Activated CD4-positive, alpha-beta memory T cell treated with anti-CD3 and anti-CD28 coated beads, Interleukin-2, amount 10 ng/mL, durations not matched to agents 7 days and 5 days (primary cell): ENCODE measurements around the gene PTPRM. TPM values are rescaled to one million over a fixed set of nuclear protein-coding genes. Genes with fewer than 3 reads are reported as not detected.

Experiments
- CTCF ChIA-PET: fragments of 350-600 bp; sonication (Branson Sonifier 250); formaldehyde crosslinking; loops from one replicate; lab custom pipeline; 2021; ENCODE audit warnings: antibody characterized with exemption, inconsistent platforms; lab: Charles Lee
- POLR2A ChIA-PET: fragments of 350-600 bp; sonication (Branson Sonifier 250); formaldehyde crosslinking; loops from one replicate; lab custom pipeline; 2021; ENCODE audit warnings: antibody characterized with exemption; lab: Charles Lee
- DNase-seq: peaks from one replicate; pipeline ENCODE4 v3.0.0-alpha.2; 2020
- H3K27ac Mint-ChIP-seq: one replicate; pipeline ENCODE4 v1.8.0; 2021; ENCODE audit warnings: mild to moderate bottlenecking, mixed read lengths
- H3K27me3 Mint-ChIP-seq: one replicate; pipeline ENCODE4 v1.8.0; 2021; ENCODE audit warnings: mixed read lengths
- H3K36me3 Mint-ChIP-seq: one replicate; pipeline ENCODE4 v1.8.0; 2021; ENCODE audit warnings: low read depth, mixed read lengths
- H3K4me1 Mint-ChIP-seq: one replicate; pipeline ENCODE4 v1.8.0; 2021; ENCODE audit warnings: mixed read lengths
- H3K4me3 Mint-ChIP-seq: one replicate; pipeline ENCODE4 v1.8.0; 2021; ENCODE audit warnings: mild to moderate bottlenecking, mixed read lengths
- H3K9me3 Mint-ChIP-seq: one replicate; pipeline ENCODE4 v1.8.0; 2021; ENCODE audit warnings: mixed read lengths
- total RNA-seq, 2 experiments: library from RNA; stranded (reverse); gene quantifications; one replicate each; pipeline ENCODE4 v1.2.3, GENCODE V29; 2021

The PTPRM gene
- total RNA-seq, 2 experiments from 2014 or later, result 9.3 to 12.3 TPM

- H3K4me1 Mint-ChIP-seq, result no peaks in the 10 kb centered on the region
- no peak for DNase-seq
- POLR2A ChIA-PET, result no interaction called here
- H3K4me3 Mint-ChIP-seq, result no peak overlapping the region
- CTCF ChIA-PET, result no interaction called here
- H3K9me3 Mint-ChIP-seq, result no peaks in the 10 kb centered on the region
- H3K27me3 Mint-ChIP-seq, result no peaks in the 10 kb centered on the region
- H3K36me3 Mint-ChIP-seq, result no peaks in the 10 kb centered on the region
- no peak overlapping the region for H3K27ac Mint-ChIP-seq
Observed at GRCh38 chr18:7548721-7549120, 18.4 kb upstream of the PTPRM start.

GRCh38 chr18:7557973-7558372, 9.1 kb upstream of the PTPRM start:
- Mint-ChIP-seq H3K27me3 (no peaks in the 10 kb centered on the region), H3K9me3 (no peaks in the 10 kb centered on the region), H3K4me3 (no peak overlapping the region), H3K36me3 (no peaks in the 10 kb centered on the region), H3K27ac (no peak overlapping the region), H3K4me1 (no peaks in the 10 kb centered on the region)
- ChIA-PET CTCF (no interaction called here), POLR2A (no interaction called here)
- no peak for DNase-seq

GRCh38 chr18:7558769-7559168, 8.3 kb upstream of the PTPRM start:
- POLR2A ChIA-PET, result no interaction called here
- H3K9me3 Mint-ChIP-seq, result no peaks in the 10 kb centered on the region
- no peak for DNase-seq
- H3K4me3 Mint-ChIP-seq, result no peak overlapping the region
- no peaks in the 10 kb centered on the region for H3K4me1 Mint-ChIP-seq
- CTCF ChIA-PET, result no interaction called here
- no peak overlapping the region for H3K27ac Mint-ChIP-seq
- no peaks in the 10 kb centered on the region for H3K36me3 Mint-ChIP-seq
- no peaks in the 10 kb centered on the region for H3K27me3 Mint-ChIP-seq

GRCh38 chr18:7559709-7560319, 7.3 kb upstream of the PTPRM start:
- Mint-ChIP-seq H3K9me3 (no peaks in the 10 kb centered on the region), H3K4me3 (no peak overlapping the region), H3K27ac (no peak overlapping the region), H3K36me3 (no peaks in the 10 kb centered on the region), H3K27me3 (peaks cover 7% of the 10 kb centered on the region), H3K4me1 (no peaks in the 10 kb centered on the region)
- ChIA-PET POLR2A (no interaction called here), CTCF (no interaction called here)
- DNase-seq, result no peak

GRCh38 chr18:7561909-7562460, 5.1 kb upstream of the PTPRM start:
- H3K27me3 Mint-ChIP-seq, result peaks cover 22% of the 10 kb centered on the region
- no peak overlapping the region for H3K27ac Mint-ChIP-seq
- peaks cover 1% of the 10 kb centered on the region for H3K4me1 Mint-ChIP-seq
- CTCF ChIA-PET, result no interaction called here
- no peak overlapping the region for H3K4me3 Mint-ChIP-seq
- DNase-seq, result no peak
- POLR2A ChIA-PET, result no interaction called here
- H3K36me3 Mint-ChIP-seq, result no peaks in the 10 kb centered on the region
- no peaks in the 10 kb centered on the region for H3K9me3 Mint-ChIP-seq

GRCh38 chr18:7562491-7562890, 4.6 kb upstream of the PTPRM start:
- POLR2A ChIA-PET, result no interaction called here
- H3K9me3 Mint-ChIP-seq, result no peaks in the 10 kb centered on the region
- no peaks in the 10 kb centered on the region for H3K36me3 Mint-ChIP-seq
- CTCF ChIA-PET, result no interaction called here
- no peak overlapping the region for H3K4me3 Mint-ChIP-seq
- no peak for DNase-seq
- H3K27ac Mint-ChIP-seq, result no peak overlapping the region
- peaks cover 1% of the 10 kb centered on the region for H3K4me1 Mint-ChIP-seq
- H3K27me3 Mint-ChIP-seq, result peaks cover 22% of the 10 kb centered on the region

- Mint-ChIP-seq H3K27me3 (peaks cover 41% of the 10 kb centered on the region), H3K4me1 (peaks cover 4% of the 10 kb centered on the region), H3K27ac (no peak overlapping the region), H3K36me3 (no peaks in the 10 kb centered on the region), H3K4me3 (no peak overlapping the region), H3K9me3 (no peaks in the 10 kb centered on the region)
- no peak for DNase-seq
- ChIA-PET CTCF (no interaction called here), POLR2A (no interaction called here)
Observed at GRCh38 chr18:7565677-7566076, 1.4 kb upstream of the PTPRM start.

- ChIA-PET CTCF (interaction anchor here (0.7 to 1.1 kb wide), 2 partner anchors 38 to 645 kb away, joined by 3 to 4 read pairs; no protein-coding TSS in a partner anchor), POLR2A (no interaction called here)
- no peaks in the 10 kb centered on the region for H3K9me3 Mint-ChIP-seq
- H3K36me3 Mint-ChIP-seq, result no peaks in the 10 kb centered on the region
- H3K4me1 Mint-ChIP-seq, result peaks cover 4% of the 10 kb centered on the region
- H3K4me3 Mint-ChIP-seq, result no peak overlapping the region
- H3K27me3 Mint-ChIP-seq, result peaks cover 42% of the 10 kb centered on the region
- no peak overlapping the region for H3K27ac Mint-ChIP-seq
- DNase-seq, result no peak
Observed at GRCh38 chr18:7566244-7566566, 911 bp upstream of the PTPRM start.

GRCh38 chr18:7567474-7568425, 634 bp downstream of the PTPRM start:
- peaks cover 5% of the 10 kb centered on the region for H3K4me1 Mint-ChIP-seq
- no peak for DNase-seq
- CTCF ChIA-PET, result interaction anchor here (0.8 to 1.3 kb wide), 3 partner anchors 9 to 646 kb away, joined by 3 read pairs; no protein-coding TSS in a partner anchor

GRCh38 chr18:7568426-7568825, 1.3 kb downstream of the PTPRM start:
- H3K4me3 Mint-ChIP-seq, result peak overlapping the region; percentile 30
- H3K9me3 Mint-ChIP-seq, result no peaks in the 10 kb centered on the region
- POLR2A ChIA-PET, result no interaction called here
- DNase-seq, result no peak
- H3K27ac Mint-ChIP-seq, result no peak overlapping the region
- H3K4me1 Mint-ChIP-seq, result peaks cover 10% of the 10 kb centered on the region
- peaks cover 45% of the 10 kb centered on the region for H3K27me3 Mint-ChIP-seq
- H3K36me3 Mint-ChIP-seq, result no peaks in the 10 kb centered on the region
- CTCF ChIA-PET, result no interaction called here

More at GRCh38 chr18:7567474-7568425, 634 bp downstream of the PTPRM start:
- Mint-ChIP-seq H3K27ac (no peak overlapping the region), H3K27me3 (peaks cover 42% of the 10 kb centered on the region), H3K36me3 (no peaks in the 10 kb centered on the region), H3K9me3 (no peaks in the 10 kb centered on the region), H3K4me3 (no peak overlapping the region)
- POLR2A ChIA-PET, result no interaction called here

GRCh38 chr18:7571626-7572025, 4.5 kb downstream of the PTPRM start:
- H3K36me3 Mint-ChIP-seq, result no peaks in the 10 kb centered on the region
- H3K27ac Mint-ChIP-seq, result no peak overlapping the region
- POLR2A ChIA-PET, result no interaction called here

GRCh38 chr18:7572822-7573221, 5.7 kb downstream of the PTPRM start:
- no peak for DNase-seq
- no peaks in the 10 kb centered on the region for H3K36me3 Mint-ChIP-seq
- peaks cover 15% of the 10 kb centered on the region for H3K4me1 Mint-ChIP-seq

More at GRCh38 chr18:7571626-7572025, 4.5 kb downstream of the PTPRM start:
- Mint-ChIP-seq H3K27me3 (peaks cover 23% of the 10 kb centered on the region), H3K9me3 (no peaks in the 10 kb centered on the region), H3K4me1 (peaks cover 15% of the 10 kb centered on the region), H3K4me3 (no peak overlapping the region)
- DNase-seq, result no peak
- CTCF ChIA-PET, result no interaction called here

GRCh38 chr18:7575465-7576028, 8.4 kb downstream of the PTPRM start:
- no peak overlapping the region for H3K27ac Mint-ChIP-seq
- H3K9me3 Mint-ChIP-seq, result no peaks in the 10 kb centered on the region
- peaks cover 13% of the 10 kb centered on the region for H3K4me1 Mint-ChIP-seq
- POLR2A ChIA-PET, result no interaction called here
- H3K27me3 Mint-ChIP-seq, result peaks cover 6% of the 10 kb centered on the region
- H3K4me3 Mint-ChIP-seq, result no peak overlapping the region
- CTCF ChIA-PET, result no interaction called here
- DNase-seq, result no peak
- no peaks in the 10 kb centered on the region for H3K36me3 Mint-ChIP-seq

More at GRCh38 chr18:7572822-7573221, 5.7 kb downstream of the PTPRM start:
- Mint-ChIP-seq H3K9me3 (no peaks in the 10 kb centered on the region), H3K27ac (peak overlapping the region; percentile 57), H3K4me3 (no peak overlapping the region), H3K27me3 (peaks cover 23% of the 10 kb centered on the region)
- CTCF ChIA-PET, result no interaction called here
- POLR2A ChIA-PET, result no interaction called here
